Stimulated activated CD8-positive, alpha-beta memory T cell treated with anti-CD3 and anti-CD28 coated beads, Interleukin-15, amount 100 ng/mL, for 4 hours (primary cell): Measurements from ENCODE around the gene RUVBL2.

Experiments
- DNase-seq, 2 donors: peaks; one replicate each; pipeline ENCODE4 v3.0.0-alpha.2; 2020; ENCODE audit warnings: low read depth in 2 of 2

Gene RUVBL2

GRCh38 chr19:48993175-48994034, at the start of gene RUVBL2, which contains the start of gene GYS1:
RUVBL2 (plus strand) TSS chr19:48993887; CDS start chr19:48993912, 25 bp downstream.
GYS1 (minus strand) TSS chr19:48993309; CDS start chr19:48993112, 197 bp downstream.
- DNase-seq, result peak; percentile 98 to 99

DNA sequence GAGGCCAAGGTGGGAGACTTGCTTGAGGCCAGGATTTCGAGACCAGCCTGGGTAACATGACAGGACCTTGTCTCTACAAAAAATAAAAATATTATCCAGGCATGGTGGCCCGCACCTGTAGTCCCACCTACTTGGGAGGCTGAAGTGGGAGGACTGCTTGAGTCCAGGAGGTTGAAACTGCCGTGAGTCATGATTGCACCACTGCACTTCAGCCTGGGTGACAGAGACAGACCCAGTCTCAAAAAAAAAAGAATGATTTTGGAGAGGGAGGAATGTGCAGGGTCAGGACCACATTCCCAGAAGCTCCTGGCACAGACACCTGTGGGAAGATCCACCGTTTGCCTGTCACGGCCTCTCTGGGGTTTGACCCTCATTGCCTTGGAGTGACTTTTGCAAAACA, 48.3 kb upstream of the RUVBL2 start:
- no peak for DNase-seq

GRCh38 chr19:48945817-48946216, 47.9 kb upstream of the RUVBL2 start:
- DNase-seq, result no peak

DNA sequence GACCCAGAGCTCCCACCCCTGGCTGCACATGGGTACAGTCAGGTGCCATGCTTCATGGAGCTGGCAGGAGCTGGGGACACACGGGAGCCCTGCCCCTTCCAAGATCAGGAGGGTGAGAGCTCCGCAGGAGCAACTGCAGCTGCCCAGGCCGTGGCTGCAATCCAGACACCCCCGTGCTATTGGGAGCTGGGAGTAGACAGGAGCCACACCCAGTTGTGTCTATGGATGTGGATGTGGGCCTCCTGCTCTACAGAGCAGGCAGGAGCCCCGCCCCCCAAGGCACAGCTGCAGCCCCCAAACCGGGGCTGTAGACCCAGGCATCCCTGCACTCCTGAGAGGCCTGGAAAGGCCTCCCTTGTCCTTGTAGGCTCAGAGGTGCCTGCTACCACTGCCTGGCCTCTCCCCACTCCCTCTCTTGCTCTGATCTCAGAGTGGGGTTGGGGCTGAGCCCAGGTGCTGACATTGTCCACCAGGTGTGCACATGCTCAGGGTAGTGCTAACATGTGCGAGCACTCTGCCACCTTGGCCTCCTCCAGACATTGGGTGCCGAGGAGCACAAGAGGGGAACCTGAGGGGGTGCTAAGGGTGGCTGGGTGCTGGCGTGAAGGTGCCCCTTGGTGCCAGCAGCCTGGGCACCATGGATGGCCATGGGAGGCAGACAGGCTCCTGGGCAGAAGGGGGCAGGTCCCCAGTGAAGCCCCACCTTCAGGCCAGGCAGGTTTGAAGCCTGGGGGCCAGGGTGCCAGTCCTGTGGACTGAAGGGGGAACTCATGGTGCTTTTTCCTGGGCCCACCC, 47.0 kb upstream of the RUVBL2 start:
- DNase-seq, result no peak

- DNase-seq, result no peak
Observed at GRCh38 chr19:48947258-48947542, 46.5 kb upstream of the RUVBL2 start.

DNA sequence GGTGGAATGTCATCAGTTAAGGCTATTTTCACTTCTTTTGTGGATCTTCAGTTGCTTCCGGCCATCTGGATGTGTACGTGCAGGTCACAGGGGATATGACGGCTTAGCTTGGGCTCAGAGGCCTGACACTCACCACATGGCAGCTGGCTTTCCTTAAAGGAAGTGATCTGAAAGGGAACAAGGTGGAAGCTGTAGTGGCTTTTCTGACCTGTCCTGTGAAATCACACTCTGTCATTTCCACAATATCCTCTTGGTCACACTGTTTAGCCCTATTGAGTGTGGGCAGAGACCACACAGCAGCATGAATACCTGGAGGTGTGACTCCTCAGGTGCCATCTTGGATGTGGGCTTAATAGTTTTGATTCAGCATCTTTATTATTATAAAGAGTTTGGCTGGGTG, 43.5 kb upstream of the RUVBL2 start:
- no peak for DNase-seq

GRCh38 chr19:48950830-48951519, 42.7 kb upstream of the RUVBL2 start:
- DNase-seq, result no peak

DNA sequence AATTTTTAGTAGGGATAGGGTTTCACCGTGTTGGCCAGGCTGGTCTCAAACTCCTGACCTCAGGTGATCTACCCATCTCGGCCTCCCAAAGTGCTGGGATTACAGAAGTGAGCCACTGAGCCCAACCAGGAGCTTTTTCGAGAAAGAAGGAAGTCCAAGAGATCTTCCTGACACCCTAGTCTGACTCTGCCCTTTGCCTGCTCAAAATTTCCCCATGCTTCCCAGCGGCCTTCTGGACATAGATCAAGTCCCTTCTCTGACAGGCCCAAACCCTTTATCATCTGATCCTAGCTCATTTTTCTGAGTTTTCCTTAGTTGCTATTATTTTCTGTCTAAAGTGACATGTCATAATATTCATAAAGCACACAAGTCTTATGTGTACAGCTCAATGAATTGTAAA, 40.5 kb upstream of the RUVBL2 start:
- DNase-seq, result no peak

- no peak for DNase-seq
Observed at GRCh38 chr19:48953990-48954594, 39.6 kb upstream of the RUVBL2 start.

- peak; percentile 70 to 78 for DNase-seq
Observed at GRCh38 chr19:48954595-48955307, 38.9 kb upstream of the RUVBL2 start, which contains the start of gene BAX. BAX (plus strand) TSS chr19:48954875; CDS start chr19:48954929, 54 bp downstream.

DNA sequence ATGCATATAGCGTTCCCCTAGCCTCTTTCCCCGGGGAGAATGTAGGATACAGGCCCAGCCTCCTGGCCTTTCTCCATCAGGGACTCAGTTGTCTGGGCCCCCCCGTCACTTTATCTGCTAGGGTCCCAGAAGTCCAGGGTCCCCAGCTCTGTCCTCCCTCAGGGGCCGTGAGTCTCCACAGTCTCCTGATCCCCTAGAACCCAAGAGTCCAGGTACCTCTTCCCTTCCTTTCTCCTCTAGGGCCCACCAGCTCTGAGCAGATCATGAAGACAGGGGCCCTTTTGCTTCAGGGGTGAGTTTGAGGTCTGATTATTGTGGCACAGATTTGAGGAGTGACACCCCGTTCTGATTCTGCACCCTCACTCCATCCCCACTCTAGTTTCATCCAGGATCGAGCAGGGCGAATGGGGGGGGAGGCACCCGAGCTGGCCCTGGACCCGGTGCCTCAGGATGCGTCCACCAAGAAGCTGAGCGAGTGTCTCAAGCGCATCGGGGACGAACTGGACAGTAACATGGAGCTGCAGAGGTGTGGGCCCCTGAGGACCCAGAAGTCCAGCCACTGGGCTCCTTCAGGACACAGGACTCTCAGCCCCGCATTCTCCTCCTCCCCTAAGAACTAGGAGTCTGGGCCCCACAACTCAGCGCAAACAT, 38.3 kb upstream of the RUVBL2 start:
- DNase-seq, result no peak

DNA sequence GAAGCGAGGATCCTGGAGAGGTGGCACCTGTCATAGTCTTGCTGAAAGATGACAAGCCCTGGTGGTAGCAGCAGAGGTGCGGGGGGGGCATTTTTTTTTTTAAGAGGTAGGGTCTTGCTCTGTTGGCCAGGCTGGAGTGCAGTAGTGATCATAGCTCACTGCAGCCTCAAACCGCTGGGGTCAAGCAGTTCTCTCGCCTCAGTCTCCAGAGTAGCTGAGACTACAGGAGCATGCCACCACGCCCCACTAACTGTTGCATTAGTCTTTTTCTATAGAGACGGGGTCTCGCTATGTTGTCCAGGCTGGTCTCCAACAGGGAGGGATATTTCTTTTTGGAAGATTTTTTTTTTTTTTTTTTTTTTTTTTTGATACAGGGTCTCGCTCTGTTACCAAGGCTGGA, 35.7 kb upstream of the RUVBL2 start:
- DNase-seq, result no peak

GRCh38 chr19:48959341-48960239, 34.1 kb upstream of the RUVBL2 start:
- no peak for DNase-seq

GRCh38 chr19:48961051-48961649, 32.5 kb upstream of the RUVBL2 start:
- no peak for DNase-seq

- no peak for DNase-seq
Observed at GRCh38 chr19:48961673-48962028, 32.0 kb upstream of the RUVBL2 start.

DNA sequence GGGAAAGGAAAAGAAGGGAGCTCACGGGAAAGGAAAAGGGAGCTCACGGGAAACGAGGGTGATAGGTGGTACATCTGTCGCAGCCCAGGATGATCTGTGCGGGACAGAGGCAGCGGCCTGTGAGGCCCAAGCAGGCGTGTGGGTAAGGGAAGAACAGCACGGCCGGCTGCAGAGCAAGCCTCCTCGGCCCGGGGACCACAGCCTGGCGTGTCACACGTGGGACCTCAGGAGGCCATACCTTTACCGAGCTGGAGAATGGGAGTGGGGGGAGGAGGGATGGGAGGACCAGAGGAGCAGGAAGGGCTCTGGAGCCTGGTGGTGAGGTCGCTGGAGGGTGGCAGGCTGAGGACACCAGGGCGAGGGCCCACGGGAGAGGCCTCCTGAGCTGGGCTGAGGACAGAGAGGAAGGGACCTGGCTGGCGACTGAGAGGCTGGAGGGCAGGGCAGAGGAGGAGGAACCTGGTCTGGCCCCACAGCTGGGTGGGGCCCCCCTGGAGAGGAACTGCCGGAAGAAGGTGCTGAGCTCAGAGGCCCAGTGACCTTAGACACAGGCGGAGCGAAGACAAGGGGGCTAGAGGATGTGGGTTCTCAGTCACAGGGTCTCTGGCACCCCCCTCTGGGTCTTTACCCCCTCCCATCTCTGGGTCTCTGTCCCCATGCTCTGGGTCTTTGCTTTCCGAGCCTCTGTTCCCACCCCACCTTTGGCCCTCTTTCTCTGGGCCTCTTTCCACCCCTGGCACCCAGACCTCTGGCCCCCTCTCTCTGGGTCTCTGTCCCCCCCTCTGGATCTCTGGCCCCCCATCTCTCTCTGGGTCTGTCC, 31.4 kb upstream of the RUVBL2 start:
- no peak for DNase-seq

- no peak for DNase-seq
Observed at GRCh38 chr19:48962849-48963165, 30.9 kb upstream of the RUVBL2 start.

GRCh38 chr19:48963371-48964204, 30.1 kb upstream of the RUVBL2 start:
- DNase-seq, result peak; percentile 48 to 54
